ENCODE data around the gene POU2AF1. TPM values are rescaled to one million over a fixed set of nuclear protein-coding genes. Genes with fewer than 3 reads are reported as not detected.

POU2AF1 gene
- total RNA-seq, 1 donor from 2014 or later: not detected

DNA sequence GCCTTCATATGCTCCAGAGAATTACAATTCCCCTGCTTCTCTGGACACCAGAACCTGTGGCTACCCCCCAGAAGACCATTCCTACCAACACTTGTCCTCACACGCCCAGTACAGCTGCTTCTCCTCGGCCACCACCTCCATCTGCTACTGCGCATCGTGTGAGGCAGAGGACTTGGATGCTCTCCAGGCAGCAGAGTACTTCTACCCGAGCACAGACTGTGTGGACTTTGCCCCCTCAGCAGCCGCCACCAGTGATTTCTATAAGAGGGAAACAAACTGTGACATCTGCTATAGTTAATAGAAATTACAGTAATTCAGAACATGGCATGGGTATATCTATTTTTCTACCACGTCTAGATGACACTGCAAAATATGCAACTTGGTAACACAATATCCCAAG lies 70.9 kb downstream of the POU2AF1 start:
- no peak overlapping the region for H3K4me3 Mint-ChIP-seq (ENCODE audit: unreplicated experiment)
- H3K36me3 Mint-ChIP-seq (ENCODE audit: unreplicated experiment): no peaks in the 10 kb centered on the region
- no peak for TF ChIP-seq CTCF (IDR thresholded peaks at IDR 0.05)
- no peaks in the 10 kb centered on the region for H3K9me3 Mint-ChIP-seq (ENCODE audit: unreplicated experiment)
- DNase-seq (ENCODE audit: extremely low spot score, unreplicated experiment): no peak
- H3K27me3 Mint-ChIP-seq (ENCODE audit: unreplicated experiment): peaks cover 60% of the 10 kb centered on the region
- no peaks in the 10 kb centered on the region for H3K4me1 Mint-ChIP-seq (ENCODE audit: unreplicated experiment)
- no peak overlapping the region for H3K27ac Mint-ChIP-seq (ENCODE audit: unreplicated experiment)

DNA sequence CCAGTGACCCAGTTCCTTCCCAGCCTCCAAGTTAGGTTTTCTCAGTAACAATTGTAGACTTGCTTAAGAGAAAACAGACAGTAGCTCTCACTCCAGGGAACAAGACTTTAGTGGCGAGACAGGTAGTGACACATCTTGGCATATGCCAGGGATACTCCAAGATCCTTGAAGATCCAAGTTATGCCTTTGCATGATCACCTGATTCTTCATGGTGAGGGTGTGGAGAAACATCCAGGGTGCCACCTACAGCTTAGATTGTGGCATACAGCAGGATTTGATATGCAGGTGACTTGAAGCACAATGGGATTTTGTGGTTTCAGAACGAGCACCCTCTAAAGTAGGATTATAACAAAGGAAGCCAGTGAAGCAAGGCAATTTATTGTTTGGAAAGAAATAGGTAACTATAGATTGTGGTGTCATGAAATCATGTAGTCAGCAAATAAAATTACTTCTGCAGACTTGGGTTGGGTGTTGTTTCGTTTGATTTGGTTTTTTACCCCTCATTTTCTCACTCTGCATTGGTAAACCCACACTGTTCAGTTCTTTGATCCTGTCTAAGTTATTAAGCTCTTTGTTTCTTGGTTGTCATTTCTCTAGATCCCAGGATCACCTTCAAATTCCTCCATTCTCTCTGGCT lies 71.5 kb downstream of the POU2AF1 start:
- no peak for TF ChIP-seq CTCF (IDR thresholded peaks at IDR 0.05)
- Mint-ChIP-seq H3K9me3 (ENCODE audit: unreplicated experiment) (no peaks in the 10 kb centered on the region), H3K27ac (ENCODE audit: unreplicated experiment) (no peak overlapping the region), H3K27me3 (ENCODE audit: unreplicated experiment) (peaks cover 61% of the 10 kb centered on the region), H3K4me3 (ENCODE audit: unreplicated experiment) (no peak overlapping the region), H3K36me3 (ENCODE audit: unreplicated experiment) (no peaks in the 10 kb centered on the region), H3K4me1 (ENCODE audit: unreplicated experiment) (no peaks in the 10 kb centered on the region)
- no peak for DNase-seq (ENCODE audit: extremely low spot score, unreplicated experiment)

- no peak for DNase-seq (ENCODE audit: extremely low spot score, unreplicated experiment)
- TF ChIP-seq CTCF (IDR thresholded peaks at IDR 0.05): no peak
- H3K36me3 Mint-ChIP-seq (ENCODE audit: unreplicated experiment): no peaks in the 10 kb centered on the region
- no peaks in the 10 kb centered on the region for H3K9me3 Mint-ChIP-seq (ENCODE audit: unreplicated experiment)
- no peaks in the 10 kb centered on the region for H3K4me1 Mint-ChIP-seq (ENCODE audit: unreplicated experiment)
- no peak overlapping the region for H3K4me3 Mint-ChIP-seq (ENCODE audit: unreplicated experiment)
- H3K27ac Mint-ChIP-seq (ENCODE audit: unreplicated experiment): no peak overlapping the region
- peaks cover 66% of the 10 kb centered on the region for H3K27me3 Mint-ChIP-seq (ENCODE audit: unreplicated experiment)
Measured at GRCh38 chr11:111306321-111306720, 72.8 kb downstream of the POU2AF1 start.

- Mint-ChIP-seq H3K4me1 (ENCODE audit: unreplicated experiment) (no peaks in the 10 kb centered on the region), H3K36me3 (ENCODE audit: unreplicated experiment) (no peaks in the 10 kb centered on the region), H3K27ac (ENCODE audit: unreplicated experiment) (no peak overlapping the region), H3K4me3 (ENCODE audit: unreplicated experiment) (no peak overlapping the region), H3K9me3 (ENCODE audit: unreplicated experiment) (no peaks in the 10 kb centered on the region), H3K27me3 (ENCODE audit: unreplicated experiment) (peaks cover 68% of the 10 kb centered on the region)
- no peak for TF ChIP-seq CTCF (IDR thresholded peaks at IDR 0.05)
- DNase-seq (ENCODE audit: extremely low spot score, unreplicated experiment): no peak
Measured at GRCh38 chr11:111305876-111306275, 73.2 kb downstream of the POU2AF1 start.

DNA sequence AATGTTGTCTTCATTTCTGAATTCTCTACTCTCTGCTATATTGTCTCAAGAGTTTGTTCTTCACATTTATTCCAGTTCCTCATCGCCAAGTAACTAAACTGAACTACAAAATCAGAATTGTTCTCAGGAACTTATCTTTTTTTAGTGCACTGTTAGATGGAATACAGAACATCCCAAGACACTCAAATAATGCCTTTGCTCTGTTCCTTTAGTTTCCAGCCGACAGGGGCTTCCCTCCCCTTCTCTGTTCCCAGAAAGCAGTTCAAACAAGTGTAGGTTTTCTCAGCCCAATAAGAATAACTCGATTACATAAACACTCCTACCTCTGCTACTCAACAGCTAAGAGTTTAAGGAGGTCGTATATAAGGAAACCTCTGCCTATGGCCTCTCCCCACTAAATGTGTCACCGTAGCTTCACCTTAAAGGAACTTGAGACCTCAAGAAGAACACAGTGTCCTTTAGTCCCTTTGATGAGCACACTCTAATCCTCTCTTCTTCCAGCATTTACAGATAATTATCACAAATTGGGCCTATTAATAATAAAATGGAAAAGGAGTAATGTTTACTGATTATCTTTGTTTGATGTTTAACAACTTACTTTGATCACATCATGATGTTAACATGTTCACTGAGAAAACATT lies 73.8 kb downstream of the POU2AF1 start:
- Mint-ChIP-seq H3K27me3 (ENCODE audit: unreplicated experiment) (peaks cover 74% of the 10 kb centered on the region), H3K4me3 (ENCODE audit: unreplicated experiment) (no peak overlapping the region), H3K36me3 (ENCODE audit: unreplicated experiment) (no peaks in the 10 kb centered on the region), H3K4me1 (ENCODE audit: unreplicated experiment) (no peaks in the 10 kb centered on the region), H3K9me3 (ENCODE audit: unreplicated experiment) (no peaks in the 10 kb centered on the region), H3K27ac (ENCODE audit: unreplicated experiment) (no peak overlapping the region)
- DNase-seq (ENCODE audit: extremely low spot score, unreplicated experiment): no peak
- TF ChIP-seq CTCF (IDR thresholded peaks at IDR 0.05): no peak
